ENCODE results near the gene GPR137.

The GPR137 gene

DNA sequence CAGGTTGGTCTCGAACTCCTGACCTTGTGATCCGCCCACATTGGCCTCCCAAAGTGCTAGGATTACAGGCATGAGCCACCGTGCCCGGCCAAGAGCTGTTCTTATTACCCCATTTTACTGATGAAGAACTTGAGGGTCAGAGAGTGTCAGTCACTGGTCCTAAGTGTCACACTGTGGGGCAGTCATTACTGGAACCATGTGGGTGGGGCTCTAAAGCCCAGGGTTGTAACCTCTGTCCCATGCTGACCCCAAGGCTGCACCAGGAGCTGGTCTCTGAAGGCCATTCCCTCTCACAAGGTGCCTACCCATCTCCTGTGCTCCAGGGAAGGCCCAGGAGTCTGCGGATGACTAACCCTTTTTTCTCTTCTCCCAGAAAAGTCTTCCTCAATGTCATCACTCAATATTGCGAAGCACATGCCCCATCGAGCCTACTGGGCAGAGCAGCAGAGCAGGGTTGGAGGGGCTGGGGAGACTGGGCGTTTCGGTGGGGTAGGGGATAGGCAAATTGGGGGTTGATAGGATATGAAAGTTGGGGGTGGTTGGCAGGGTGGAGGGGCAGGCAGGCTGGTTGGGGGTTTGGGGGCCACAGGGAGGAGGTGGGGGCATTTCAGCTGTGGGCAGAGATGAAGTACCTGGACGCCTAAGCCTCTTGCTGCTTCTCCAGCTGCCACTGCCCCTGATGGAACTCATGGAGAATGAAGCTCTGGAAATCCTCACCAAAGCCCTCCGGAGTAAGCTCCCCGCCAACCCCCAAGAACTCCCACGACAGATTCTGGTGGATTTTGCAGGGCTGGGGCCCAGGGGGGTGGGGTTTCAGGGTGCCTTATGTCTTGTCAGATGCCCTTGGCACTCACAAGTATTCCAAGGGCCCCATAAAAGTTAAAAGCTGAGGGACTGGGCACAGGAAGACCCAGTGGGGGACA lies 17.7 kb downstream of the GPR137 start:
- H3K4me3 ChIP-seq (ENCODE audit: low read depth, low read length), result no peak overlapping the region
- TF ChIP-seq, protein P1, sequence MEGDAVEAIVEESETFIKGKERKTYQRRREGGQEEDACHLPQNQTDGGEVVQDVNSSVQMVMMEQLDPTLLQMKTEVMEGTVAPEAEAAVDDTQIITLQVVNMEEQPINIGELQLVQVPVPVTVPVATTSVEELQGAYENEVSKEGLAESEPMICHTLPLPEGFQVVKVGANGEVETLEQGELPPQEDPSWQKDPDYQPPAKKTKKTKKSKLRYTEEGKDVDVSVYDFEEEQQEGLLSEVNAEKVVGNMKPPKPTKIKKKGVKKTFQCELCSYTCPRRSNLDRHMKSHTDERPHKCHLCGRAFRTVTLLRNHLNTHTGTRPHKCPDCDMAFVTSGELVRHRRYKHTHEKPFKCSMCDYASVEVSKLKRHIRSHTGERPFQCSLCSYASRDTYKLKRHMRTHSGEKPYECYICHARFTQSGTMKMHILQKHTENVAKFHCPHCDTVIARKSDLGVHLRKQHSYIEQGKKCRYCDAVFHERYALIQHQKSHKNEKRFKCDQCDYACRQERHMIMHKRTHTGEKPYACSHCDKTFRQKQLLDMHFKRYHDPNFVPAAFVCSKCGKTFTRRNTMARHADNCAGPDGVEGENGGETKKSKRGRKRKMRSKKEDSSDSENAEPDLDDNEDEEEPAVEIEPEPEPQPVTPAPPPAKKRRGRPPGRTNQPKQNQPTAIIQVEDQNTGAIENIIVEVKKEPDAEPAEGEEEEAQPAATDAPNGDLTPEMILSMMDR (IDR thresholded peaks at IDR 0.05; ENCODE audit: low read depth, low read length), result no peak

DNA sequence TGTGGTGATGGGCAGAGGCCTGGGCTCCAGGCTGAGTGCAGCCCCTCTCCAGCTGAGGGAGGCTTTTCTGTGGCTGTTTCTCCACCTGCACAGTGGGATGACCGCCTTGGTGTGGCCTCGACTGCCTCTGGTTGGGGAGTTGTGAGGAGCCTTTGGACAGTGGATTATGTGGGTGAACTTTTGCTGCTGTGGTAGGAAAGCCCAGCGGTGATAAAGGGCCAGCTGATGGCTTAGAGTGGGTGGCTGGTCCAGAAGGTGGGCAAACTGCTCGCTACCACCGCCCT lies 18.3 kb downstream of the GPR137 start:
- TF ChIP-seq, protein P1 (IDR thresholded peaks at IDR 0.05; ENCODE audit: low read depth, low read length), result no peak
- H3K4me3 ChIP-seq (ENCODE audit: low read depth, low read length), result peak overlapping the region; percentile 69

DNA sequence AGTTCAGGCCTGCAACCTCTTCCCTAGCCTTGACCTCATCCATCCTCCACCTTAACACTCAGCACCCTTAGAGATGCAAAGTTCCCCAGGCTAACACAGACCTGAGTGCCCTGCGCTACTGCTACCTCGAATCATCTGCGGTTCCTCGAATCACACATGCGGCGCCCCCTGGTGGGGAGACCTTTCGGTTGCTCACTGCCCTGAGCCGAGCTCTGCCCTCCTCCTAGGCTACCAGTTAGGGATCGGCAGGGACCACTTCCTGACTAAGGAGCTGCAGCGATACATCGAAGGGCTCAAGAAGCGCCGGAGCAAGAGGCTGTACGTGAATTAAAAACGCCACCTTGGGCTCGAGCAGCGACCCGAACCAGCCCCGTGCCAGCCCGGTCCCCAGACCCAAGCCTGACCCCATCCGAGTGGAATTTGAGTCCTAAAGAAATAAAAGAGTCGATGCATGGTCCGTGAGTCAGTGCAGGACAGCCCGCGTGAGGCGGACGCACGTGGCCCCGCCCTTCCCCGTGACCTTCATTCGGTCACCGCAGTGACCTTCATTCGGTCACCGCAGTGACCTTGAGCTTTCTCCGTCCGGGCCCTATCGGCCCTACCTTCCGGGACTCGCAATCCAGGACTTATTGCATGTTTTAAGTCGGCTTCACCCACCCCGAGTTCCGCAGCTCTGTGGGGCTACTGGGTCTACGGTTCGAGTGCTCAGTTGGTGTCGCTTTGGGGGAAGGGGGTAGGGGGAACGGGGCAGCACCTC lies 18.8 kb downstream of the GPR137 start:
- peak overlapping the region; percentile 69 for H3K4me3 ChIP-seq (ENCODE audit: low read depth, low read length)
- TF ChIP-seq, protein P1 (IDR thresholded peaks at IDR 0.05; ENCODE audit: low read depth, low read length), result peak; percentile 87

DNA sequence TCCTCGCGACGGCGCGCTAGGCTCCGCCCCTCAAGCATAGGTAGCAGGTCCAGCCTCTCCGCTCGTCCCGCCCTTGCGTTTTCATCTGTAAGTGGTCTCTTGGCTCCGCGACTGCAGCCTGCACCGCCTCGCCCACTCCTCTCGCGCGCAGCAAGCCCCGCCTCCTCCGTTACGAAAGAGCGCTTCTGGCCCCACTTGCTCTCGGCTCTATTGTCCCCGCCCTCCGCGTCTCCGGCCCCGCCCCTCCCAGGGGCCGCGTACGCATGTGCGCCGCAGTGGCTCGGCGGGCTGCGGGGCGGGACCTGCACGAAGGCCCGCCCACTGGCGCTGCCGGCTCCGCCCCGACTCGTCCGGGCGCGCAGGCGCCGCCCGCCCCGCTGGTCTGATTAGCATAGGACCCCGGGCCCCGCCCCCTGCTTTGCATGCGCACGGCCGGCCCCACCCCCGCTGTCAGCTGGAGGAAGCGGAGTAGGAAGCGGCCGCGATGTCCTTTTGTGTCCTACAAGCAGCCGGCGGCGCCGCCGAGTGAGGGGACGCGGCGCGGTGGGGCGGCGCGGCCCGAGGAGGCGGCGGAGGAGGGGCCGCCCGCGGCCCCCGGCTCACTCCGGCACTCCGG lies 19.5 kb downstream of the GPR137 start, which contains the start of gene ESRRA:
Gene ESRRA, plus strand, starts transcription at position 450 of the 616 bp plus-strand sequence. CDS start 1,656 bp downstream, outside the sequence.
- H3K4me3 ChIP-seq (ENCODE audit: low read depth, low read length), result peak within 1 kb of the TSS; percentile 69
- TF ChIP-seq, protein P1 (IDR thresholded peaks at IDR 0.05; ENCODE audit: low read depth, low read length), result no peak

DNA sequence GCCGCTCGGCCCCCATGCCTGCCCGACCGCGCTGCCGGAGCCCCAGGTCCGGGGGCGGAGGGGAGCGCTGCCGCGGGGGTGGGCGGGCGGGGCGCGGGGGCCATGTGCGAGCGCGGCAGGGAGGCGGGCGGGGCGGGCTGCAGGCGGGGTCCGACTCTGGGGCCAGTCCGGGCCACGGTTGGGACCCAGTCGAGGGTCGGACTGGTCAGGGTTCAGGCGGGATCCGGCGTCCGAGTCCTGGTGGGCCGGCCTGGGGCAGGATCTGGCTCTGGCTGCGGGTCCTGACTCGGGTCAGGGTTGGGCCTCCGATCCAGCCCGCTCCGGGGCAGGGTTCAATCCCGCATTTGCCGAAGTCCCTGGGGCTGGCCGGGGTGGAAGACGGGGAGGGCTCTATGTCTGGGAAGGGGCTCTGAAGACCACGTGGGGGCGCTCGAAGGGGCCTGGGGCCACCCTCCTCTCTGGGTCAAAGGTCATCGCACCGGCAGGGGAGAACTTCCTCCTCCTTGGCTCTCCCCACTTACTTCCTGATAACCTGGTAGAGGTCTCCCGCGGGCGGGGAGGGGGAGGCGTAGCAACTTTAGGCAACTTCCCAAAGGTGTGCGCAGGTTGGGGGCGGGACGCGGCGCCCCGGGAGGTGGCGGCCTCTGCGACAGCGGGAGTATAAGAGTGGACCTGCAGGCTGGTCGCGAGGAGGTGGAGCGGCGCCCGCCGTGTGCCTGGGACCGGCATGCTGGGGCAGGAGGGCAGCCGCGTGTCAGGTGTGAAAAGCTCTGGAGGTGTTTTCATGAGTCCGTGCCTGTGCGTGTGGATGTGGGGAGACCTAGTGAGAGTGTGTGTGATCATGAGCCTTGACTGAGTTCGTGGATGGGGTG lies 20.3 kb downstream of the GPR137 start:
- TF ChIP-seq, protein P1 (IDR thresholded peaks at IDR 0.05; ENCODE audit: low read depth, low read length), result peak; percentile 28; the same call in 1 of the 2 replicates
- peak overlapping the region; percentile 69 for H3K4me3 ChIP-seq (ENCODE audit: low read depth, low read length)

DNA sequence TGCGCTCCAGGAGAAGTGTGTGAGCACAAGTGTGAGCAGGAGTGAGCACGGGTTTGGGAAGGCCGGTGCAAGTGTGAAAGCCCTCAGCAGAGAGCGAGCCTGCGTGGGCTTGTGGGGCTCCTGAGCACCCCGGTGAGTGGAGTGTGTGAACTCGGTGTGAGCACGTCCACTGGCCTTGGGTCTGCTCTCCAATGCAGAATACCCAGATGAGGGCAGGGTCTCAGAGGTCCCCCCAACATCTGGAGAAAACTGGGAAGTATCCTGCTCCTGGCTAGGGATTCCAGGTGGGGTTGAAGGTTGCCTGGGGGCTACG lies 20.9 kb downstream of the GPR137 start:
- TF ChIP-seq, protein P1 (IDR thresholded peaks at IDR 0.05; ENCODE audit: low read depth, low read length), result no peak

More for the DNA sequence above, 20.9 kb downstream of the GPR137 start:
- H3K4me3 ChIP-seq (ENCODE audit: low read depth, low read length), result peak overlapping the region; percentile 69
